GM12891 (cell line): ENCODE data around the gene DGKI.

Source experiments
- PAX5 ChIP-seq: IDR thresholded peaks from 2 replicates; pipeline ENCODE4 v1.6.1; 2011; ENCODE audit warnings: low read length, moderate library complexity, mild to moderate bottlenecking; ENCODE audit not compliant: insufficient read depth, severe bottlenecking
- POLR2A ChIP-seq: IDR thresholded peaks from 2 replicates; pipeline ENCODE4 v1.6.1; 2011; ENCODE audit warnings: low read depth, low read length, control low read depth
- POLR2AphosphoS5 ChIP-seq: IDR thresholded peaks from 2 replicates; pipeline ENCODE4 v1.6.1; 2011; ENCODE audit warnings: low read depth, low read length, control low read depth
- POU2F2 ChIP-seq: IDR thresholded peaks from 2 replicates; pipeline ENCODE4 v1.6.1; 2011; ENCODE audit warnings: low read depth, mild to moderate bottlenecking, control low read depth, low read length, moderate library complexity
- SPI1 ChIP-seq: IDR thresholded peaks from 2 replicates; pipeline ENCODE4 v1.6.1; 2011; ENCODE audit warnings: low read depth, low read length, control low read depth
- TAF1 ChIP-seq: IDR thresholded peaks from 2 replicates; pipeline ENCODE4 v1.6.1; 2011; ENCODE audit warnings: low read depth, low read length, control low read depth

GRCh38 chr7:137337902-137338301, 508.9 kb downstream of the DGKI start:
- no peak for TF ChIP-seq POLR2A
- no peak for TF ChIP-seq TAF1
- TF ChIP-seq POLR2AphosphoS5: no peak
- no peak for TF ChIP-seq SPI1
- no peak for TF ChIP-seq POU2F2
- no peak for TF ChIP-seq PAX5
